Stimulated activated naive CD8-positive, alpha-beta T cell treated with anti-CD3 and anti-CD28 coated beads, Interleukin-15, Interleukin-2, amounts not matched to agents 100 U/mL and 50 U/mL, for 24 hours (primary cell): ENCODE results near the gene GALNT9.

Experiments
- ATAC-seq: fragments of 150-1000 bp; cut with Tn5 transposase; one replicate; pipeline ENCODE4 v1.10.0; 2021
- DNase-seq: peaks from one replicate; pipeline ENCODE4 v3.0.0; 2021

Gene GALNT9

GRCh38 chr12:132168311-132169031 lies 160.9 kb downstream of the GALNT9 start:
- DNase-seq, result no peak
- ATAC-seq, result no peak

- ATAC-seq (no peak), DNase-seq (no peak)
Observed at GRCh38 chr12:132167611-132168310, 161.6 kb downstream of the GALNT9 start.

- DNase-seq (no peak), ATAC-seq (no peak)
Observed at GRCh38 chr12:132166801-132167591, 162.4 kb downstream of the GALNT9 start.

GRCh38 chr12:132166093-132166492 lies 163.3 kb downstream of the GALNT9 start:
- DNase-seq, result no peak
- ATAC-seq, result no peak

- no peak for ATAC-seq
- DNase-seq, result no peak
Observed at GRCh38 chr12:132165584-132165983, 163.8 kb downstream of the GALNT9 start.

GRCh38 chr12:132164426-132164825 lies 165.0 kb downstream of the GALNT9 start:
- no peak for DNase-seq

GRCh38 chr12:132163911-132164288 lies 165.5 kb downstream of the GALNT9 start:
- ATAC-seq, result no peak
- no peak for DNase-seq

More at GRCh38 chr12:132164426-132164825, 165.0 kb downstream of the GALNT9 start:
- no peak for ATAC-seq

GRCh38 chr12:132163041-132163910 lies 166.1 kb downstream of the GALNT9 start:
- no peak for DNase-seq
- ATAC-seq, result no peak

- DNase-seq, result no peak
- ATAC-seq, result peak; percentile 29
Observed at GRCh38 chr12:132162508-132163031, 166.8 kb downstream of the GALNT9 start.

GRCh38 chr12:132161796-132162507 lies 167.4 kb downstream of the GALNT9 start:
- DNase-seq (no peak), ATAC-seq (no peak)

- no peak for ATAC-seq
- DNase-seq, result no peak
Observed at GRCh38 chr12:132161036-132161781, 168.2 kb downstream of the GALNT9 start.

- DNase-seq, result no peak
- ATAC-seq, result no peak
Observed at GRCh38 chr12:132160601-132161035, 168.8 kb downstream of the GALNT9 start.

GRCh38 chr12:132160016-132160415 lies 169.4 kb downstream of the GALNT9 start:
- DNase-seq (no peak), ATAC-seq (no peak)

GRCh38 chr12:132159555-132160003 lies 169.8 kb downstream of the GALNT9 start:
- ATAC-seq, result no peak
- no peak for DNase-seq

- DNase-seq, result no peak
- ATAC-seq, result no peak
Observed at GRCh38 chr12:132158677-132159554, 170.5 kb downstream of the GALNT9 start.

- ATAC-seq, result no peak
- DNase-seq, result no peak
Observed at GRCh38 chr12:132157733-132158409, 171.5 kb downstream of the GALNT9 start.

GRCh38 chr12:132156573-132157325 lies 172.6 kb downstream of the GALNT9 start:
- DNase-seq (no peak), ATAC-seq (no peak)
